Measurements from ENCODE around the gene NDP. TPM values are rescaled to one million over a fixed set of nuclear protein-coding genes. Genes with fewer than 3 reads are reported as not detected.

NDP gene
- total RNA-seq, 2 donors from 2014 or later = not detected

Other genes with a start within 250 kb of the NDP start
- gene MAOB, start 90.9 kb downstream of the NDP start, total RNA-seq = not detected